HG03135 (cell line): ENCODE results near the gene ARHGAP18.

ENCODE experiments used
- ATAC-seq: cut with Tn5 transposase; IDR thresholded peaks from one replicate; pipeline ENCODE4 v1.9.1; 2021; ENCODE audit warnings: mild to moderate bottlenecking, moderate library complexity; ENCODE audit not compliant: unreplicated experiment

ARHGAP18 gene

GRCh38 chr6:129645830-129646579 lies 64.0 kb downstream of the ARHGAP18 start:
- no peak for ATAC-seq

GRCh38 chr6:129645106-129645829 lies 64.7 kb downstream of the ARHGAP18 start:
- ATAC-seq: no peak

GRCh38 chr6:129644567-129645015 lies 65.4 kb downstream of the ARHGAP18 start:
- ATAC-seq: no peak

GRCh38 chr6:129643968-129644367 lies 66.0 kb downstream of the ARHGAP18 start:
- ATAC-seq: no peak

GRCh38 chr6:129643176-129643575 lies 66.8 kb downstream of the ARHGAP18 start:
- ATAC-seq: no peak

GRCh38 chr6:129642322-129642721 lies 67.7 kb downstream of the ARHGAP18 start:
- ATAC-seq: no peak

- no peak for ATAC-seq
Observed at GRCh38 chr6:129641344-129641743, 68.6 kb downstream of the ARHGAP18 start.

- ATAC-seq: no peak
Observed at GRCh38 chr6:129638686-129639085, 71.3 kb downstream of the ARHGAP18 start.

- no peak for ATAC-seq
Observed at GRCh38 chr6:129638055-129638684, 71.8 kb downstream of the ARHGAP18 start.

- ATAC-seq: no peak
Observed at GRCh38 chr6:129637340-129638054, 72.5 kb downstream of the ARHGAP18 start.

GRCh38 chr6:129635396-129636130 lies 74.4 kb downstream of the ARHGAP18 start:
- ATAC-seq: no peak

GRCh38 chr6:129634411-129635230 lies 75.4 kb downstream of the ARHGAP18 start:
- no peak for ATAC-seq

- ATAC-seq: no peak
Observed at GRCh38 chr6:129633529-129633928, 76.4 kb downstream of the ARHGAP18 start.

GRCh38 chr6:129632172-129632613 lies 77.8 kb downstream of the ARHGAP18 start:
- ATAC-seq: no peak

- no peak for ATAC-seq
Observed at GRCh38 chr6:129631070-129631469, 78.9 kb downstream of the ARHGAP18 start.

- no peak for ATAC-seq
Observed at GRCh38 chr6:129630596-129630995, 79.4 kb downstream of the ARHGAP18 start.

- ATAC-seq: no peak
Observed at GRCh38 chr6:129628101-129628815, 81.7 kb downstream of the ARHGAP18 start.

GRCh38 chr6:129624488-129624887 lies 85.5 kb downstream of the ARHGAP18 start:
- no peak for ATAC-seq
